ENCODE data around the gene OGFR.

DNA sequence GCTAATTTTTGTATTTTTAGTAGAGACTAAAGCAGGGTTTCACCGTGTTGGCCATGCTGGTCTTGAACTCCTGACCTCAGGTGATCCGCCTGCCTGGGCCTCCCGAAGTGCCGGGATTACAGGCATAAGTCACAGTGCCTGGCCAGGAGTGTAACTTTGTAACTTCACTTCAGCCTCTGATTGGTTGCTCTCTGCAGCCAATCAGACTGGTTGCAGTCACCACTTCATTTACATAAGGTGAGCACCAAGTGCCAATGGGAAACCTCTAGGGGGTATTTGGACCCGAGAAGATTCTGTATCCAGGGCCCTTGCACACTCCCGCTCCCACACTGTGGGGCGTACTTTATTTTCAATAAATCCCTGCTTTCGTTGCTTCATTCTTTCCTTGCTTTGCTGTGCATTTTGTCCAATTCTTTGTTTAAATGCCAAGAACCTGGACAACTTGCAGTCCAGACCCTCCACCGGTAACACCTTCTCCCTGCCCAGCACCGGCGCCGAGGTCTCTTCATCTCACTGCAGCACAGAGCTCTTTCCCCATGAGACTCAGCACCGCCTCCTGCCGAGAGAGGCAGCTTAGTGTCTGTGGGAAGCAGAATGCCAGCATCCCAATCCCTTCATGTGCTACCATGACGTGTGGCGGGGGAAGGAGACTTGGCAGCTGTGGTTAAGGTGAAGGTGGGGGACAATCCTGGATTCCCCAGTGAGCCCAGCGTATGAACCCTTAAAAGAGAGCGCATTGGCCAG, 22.3 kb upstream of the OGFR start:
- TF ChIP-seq, protein P1, sequence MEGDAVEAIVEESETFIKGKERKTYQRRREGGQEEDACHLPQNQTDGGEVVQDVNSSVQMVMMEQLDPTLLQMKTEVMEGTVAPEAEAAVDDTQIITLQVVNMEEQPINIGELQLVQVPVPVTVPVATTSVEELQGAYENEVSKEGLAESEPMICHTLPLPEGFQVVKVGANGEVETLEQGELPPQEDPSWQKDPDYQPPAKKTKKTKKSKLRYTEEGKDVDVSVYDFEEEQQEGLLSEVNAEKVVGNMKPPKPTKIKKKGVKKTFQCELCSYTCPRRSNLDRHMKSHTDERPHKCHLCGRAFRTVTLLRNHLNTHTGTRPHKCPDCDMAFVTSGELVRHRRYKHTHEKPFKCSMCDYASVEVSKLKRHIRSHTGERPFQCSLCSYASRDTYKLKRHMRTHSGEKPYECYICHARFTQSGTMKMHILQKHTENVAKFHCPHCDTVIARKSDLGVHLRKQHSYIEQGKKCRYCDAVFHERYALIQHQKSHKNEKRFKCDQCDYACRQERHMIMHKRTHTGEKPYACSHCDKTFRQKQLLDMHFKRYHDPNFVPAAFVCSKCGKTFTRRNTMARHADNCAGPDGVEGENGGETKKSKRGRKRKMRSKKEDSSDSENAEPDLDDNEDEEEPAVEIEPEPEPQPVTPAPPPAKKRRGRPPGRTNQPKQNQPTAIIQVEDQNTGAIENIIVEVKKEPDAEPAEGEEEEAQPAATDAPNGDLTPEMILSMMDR (IDR thresholded peaks at IDR 0.05; ENCODE audit: insufficient read depth, low read depth, low read length) = no peak
- TF ChIP-seq EZH2 (IDR thresholded peaks at IDR 0.05; ENCODE audit: insufficient read depth, low read length) = no peak

Measured in astrocyte (in vitro differentiated cells and primary cell).